GM12874 (cell line): ENCODE results near the gene ANK2.

Experiments used
- TF ChIP-seq, protein P1 (sequence below): IDR thresholded peaks from 2 replicates; pipeline ENCODE4 v1.5.1; 2011; ENCODE audit warnings: low read depth, mild to moderate bottlenecking, control low read depth, low read length, moderate library complexity; ENCODE audit not compliant: insufficient read depth

ANK2 gene

DNA sequence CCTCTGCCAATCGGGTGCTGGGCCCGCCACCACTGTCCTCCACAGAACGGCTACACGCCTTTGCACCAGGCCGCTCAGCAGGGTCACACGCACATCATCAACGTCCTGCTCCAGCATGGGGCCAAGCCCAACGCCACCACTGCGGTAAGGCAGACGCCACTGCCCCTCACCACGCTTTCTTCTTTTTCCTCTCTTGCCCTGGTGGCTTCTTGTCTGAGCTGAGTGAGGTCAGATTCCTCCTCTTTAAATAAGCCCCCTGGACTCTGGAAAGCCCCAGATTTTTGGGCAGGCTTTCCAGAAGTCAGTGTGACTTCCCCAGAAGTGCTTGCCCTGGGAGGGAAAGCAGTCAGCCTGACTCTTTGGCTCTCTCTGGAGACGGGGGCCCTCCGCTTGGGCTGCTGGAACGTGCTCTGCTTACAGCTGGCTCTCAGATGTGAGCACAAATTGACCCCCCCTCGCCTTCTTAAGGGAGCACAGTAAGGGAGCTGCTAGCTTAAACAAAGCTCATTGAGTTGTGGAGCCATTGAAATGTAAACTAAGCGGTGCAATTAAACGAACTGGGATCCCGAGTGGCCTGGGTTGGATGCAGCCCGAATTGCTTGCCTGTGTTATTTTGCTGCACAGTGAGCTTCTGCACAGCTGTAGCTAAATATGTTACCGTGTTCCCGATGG is 243.1 kb downstream of the ANK2 start:
- TF ChIP-seq, protein P1, sequence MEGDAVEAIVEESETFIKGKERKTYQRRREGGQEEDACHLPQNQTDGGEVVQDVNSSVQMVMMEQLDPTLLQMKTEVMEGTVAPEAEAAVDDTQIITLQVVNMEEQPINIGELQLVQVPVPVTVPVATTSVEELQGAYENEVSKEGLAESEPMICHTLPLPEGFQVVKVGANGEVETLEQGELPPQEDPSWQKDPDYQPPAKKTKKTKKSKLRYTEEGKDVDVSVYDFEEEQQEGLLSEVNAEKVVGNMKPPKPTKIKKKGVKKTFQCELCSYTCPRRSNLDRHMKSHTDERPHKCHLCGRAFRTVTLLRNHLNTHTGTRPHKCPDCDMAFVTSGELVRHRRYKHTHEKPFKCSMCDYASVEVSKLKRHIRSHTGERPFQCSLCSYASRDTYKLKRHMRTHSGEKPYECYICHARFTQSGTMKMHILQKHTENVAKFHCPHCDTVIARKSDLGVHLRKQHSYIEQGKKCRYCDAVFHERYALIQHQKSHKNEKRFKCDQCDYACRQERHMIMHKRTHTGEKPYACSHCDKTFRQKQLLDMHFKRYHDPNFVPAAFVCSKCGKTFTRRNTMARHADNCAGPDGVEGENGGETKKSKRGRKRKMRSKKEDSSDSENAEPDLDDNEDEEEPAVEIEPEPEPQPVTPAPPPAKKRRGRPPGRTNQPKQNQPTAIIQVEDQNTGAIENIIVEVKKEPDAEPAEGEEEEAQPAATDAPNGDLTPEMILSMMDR, result no peak

DNA sequence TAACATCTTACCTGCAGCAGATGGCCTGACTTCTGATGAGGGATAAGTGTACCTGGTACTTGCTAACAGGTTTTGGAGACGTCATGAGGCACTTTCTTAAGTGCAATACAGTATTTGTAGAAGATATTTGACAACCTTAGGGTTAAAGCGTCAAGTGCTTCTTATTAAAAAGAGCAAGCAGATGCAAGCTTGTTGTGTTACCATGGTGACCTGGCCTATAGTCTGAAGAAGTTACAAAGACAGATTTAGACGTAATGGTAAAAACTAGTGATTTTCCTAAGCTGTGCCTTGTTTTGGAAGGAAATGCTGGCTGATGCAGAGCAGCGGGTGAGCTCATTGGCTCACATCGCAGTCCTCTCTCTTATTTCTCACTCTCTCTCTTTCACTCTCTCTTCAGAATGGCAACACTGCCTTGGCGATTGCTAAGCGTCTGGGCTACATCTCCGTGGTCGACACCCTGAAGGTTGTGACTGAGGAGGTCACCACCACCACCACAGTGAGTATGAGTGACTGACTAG is 243.6 kb downstream of the ANK2 start:
- TF ChIP-seq, protein P1, result no peak

DNA sequence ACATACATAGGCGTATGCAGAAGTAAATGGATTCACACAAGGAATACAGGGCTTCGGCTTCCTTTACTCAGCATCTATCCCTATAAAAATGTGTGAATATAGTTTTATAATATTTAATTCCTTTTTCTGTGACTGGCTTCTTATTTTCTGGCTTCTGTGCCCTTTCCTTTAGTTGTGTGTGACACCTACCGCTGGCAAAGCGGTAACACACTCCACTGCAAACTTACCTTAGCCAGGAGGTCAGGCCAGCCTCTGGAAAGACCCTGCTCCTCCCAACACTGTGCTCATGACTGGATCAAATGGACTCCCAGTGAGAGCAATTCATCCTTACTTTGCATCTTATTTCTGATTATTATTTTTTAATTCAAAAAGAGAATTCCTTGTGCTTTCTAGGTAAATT is 244.2 kb downstream of the ANK2 start:
- TF ChIP-seq, protein P1, result no peak

DNA sequence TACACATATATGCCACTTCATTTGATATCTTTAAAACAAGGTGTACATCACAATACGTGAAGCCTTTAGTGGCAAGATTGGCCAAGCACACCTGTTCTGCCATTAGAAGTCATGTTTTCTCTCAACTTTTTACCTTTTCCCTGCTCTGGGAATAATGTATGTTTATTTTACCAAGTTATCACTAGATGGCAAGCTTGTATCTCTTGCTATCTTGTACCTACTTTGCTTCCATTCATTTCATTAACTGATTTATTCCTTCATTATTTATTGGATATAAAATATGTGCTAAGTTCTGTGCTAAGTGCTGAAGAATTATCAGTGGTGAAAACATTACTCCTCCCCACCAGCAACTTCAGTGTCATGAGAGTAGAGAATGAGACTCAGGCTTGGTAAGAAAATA is 245.5 kb downstream of the ANK2 start:
- TF ChIP-seq, protein P1, result no peak

DNA sequence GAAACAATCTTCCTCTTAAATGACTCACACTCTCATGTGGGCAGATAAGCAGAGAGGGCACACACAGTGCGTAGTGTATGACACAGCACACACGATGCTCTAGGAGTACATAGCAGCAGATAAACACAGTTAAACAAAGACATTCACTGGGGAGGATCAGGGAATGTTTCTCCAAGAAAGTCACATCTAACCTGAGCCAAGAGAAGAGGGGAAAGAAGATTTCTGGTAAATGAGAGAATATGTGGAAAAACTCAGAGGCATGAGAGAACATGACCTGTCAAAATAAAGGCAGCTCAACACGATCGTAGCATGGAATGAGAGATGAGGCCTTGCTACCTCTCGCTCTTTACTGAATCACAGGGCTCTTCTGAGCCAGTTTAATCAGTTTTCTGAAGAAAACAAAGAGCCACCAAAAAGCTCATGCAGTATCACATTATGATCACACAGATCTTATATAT is 251.0 kb downstream of the ANK2 start:
- TF ChIP-seq, protein P1, result no peak

DNA sequence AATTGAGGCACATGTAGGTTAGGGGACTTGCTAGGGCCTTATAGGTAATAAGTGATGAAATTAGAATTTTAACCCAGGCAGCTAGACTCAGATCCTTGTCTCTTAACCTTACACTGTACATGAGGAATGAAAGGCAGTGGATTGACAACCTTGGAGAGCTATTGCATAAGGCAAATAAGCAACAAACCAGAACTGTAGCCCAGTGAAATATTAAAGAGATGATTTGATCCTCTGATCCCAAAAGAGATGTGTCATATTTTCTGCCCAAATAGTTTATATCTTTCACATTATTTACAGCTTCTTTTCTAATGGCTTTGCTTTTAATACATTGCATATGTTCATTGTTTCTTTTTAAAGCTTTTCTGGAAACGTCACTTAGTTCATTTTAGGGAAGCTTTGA is 252.6 kb downstream of the ANK2 start:
- TF ChIP-seq, protein P1, result no peak

DNA sequence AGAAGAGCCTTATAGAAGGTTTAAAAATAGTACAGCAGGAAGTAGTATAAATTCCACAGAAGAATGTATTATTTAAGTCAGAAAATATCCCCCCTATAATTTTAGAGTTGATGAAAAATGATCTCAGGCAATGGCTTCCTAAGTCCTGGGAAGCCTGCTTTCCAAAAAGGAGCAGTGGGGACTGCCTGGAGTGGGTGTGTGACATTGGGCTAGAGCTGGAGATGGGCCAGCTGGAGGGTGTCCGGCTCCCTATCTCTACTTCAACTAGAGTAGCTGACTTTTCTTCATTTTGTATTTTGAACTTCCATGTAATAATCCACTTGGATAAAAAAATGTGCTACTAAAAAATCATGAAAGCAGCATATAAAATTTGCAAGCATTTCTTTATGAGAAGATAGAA is 253.9 kb downstream of the ANK2 start:
- TF ChIP-seq, protein P1, result no peak

DNA sequence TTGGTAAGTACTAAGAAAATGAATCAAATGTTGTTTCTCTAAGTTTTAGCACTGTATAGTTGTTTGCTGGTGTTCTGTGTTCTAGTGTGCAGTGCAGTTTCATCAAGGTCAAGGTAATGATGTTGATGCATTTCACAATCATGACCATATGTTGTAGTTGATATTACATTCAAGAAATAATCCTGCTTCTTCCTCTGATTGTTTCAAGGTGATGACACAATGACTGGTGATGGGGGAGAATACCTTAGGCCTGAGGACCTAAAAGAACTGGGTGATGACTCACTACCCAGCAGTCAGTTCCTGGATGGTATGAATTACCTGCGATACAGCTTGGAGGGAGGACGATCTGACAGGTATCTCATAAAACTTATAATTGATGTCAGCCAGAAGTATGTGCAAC is 261.6 kb downstream of the ANK2 start:
- TF ChIP-seq, protein P1, result no peak
